ENCODE measurements around the gene MYL12A. TPM values are rescaled to one million over a fixed set of nuclear protein-coding genes. Genes with fewer than 3 reads are reported as not detected.

Gene MYL12A
- total and polyA plus RNA-seq, 2 of the 13 experiments (the other 11 are each of a cell fraction or from before 2014, with no cell fraction given), result 261 to 277 TPM

DNA sequence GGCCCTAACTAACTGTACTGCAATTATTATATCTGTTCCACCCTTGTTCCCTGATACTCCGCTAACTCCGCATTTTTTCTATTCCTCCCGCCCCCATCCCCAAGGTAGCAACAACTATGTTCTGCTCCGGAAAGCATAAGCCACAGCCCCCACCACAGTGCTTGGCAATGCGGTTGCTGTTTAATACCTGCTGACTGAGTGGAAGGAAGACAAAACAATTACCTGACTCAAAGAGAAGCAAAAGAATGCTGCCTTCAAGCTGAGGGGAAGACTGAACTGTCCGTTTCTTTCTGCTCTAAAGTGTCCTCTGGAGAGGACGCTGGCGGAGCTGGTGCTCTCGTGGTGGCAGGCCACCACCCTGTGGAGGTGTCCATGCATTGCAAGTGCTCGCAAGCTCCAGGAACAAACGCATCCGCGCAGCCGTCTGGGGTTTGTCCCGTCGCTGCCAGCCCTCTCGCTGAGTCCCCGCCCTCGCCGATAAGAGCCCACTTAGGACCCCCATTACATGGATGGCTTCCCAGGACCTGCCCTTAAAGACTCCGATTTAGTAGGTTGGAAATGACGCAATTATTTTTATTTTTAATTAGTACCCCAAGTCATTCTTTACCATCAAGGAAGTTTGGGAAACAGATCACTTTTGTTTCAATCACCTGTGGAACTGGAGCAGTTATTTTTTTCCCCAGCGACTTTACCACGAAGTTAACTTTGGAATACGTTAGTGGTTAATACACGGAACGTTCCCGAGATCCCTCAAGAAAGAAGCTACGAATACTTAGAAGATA, 1.6 kb upstream of the MYL12A start (continued):
- TF ChIP-seq, protein P1, sequence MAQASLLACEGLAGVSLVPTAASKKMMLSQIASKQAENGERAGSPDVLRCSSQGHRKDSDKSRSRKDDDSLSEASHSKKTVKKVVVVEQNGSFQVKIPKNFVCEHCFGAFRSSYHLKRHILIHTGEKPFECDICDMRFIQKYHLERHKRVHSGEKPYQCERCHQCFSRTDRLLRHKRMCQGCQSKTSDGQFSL (CRISPR knock-in tag; IDR thresholded peaks at IDR 0.05), result no peak
- TF ChIP-seq ZNF839 (CRISPR knock-in tag; IDR thresholded peaks at IDR 0.05; ENCODE audit: borderline replicate concordance) (no peak), BRD4 (CRISPR knock-in tag; IDR thresholded peaks at IDR 0.05) (no peak), ZNF761 (CRISPR knock-in tag; conservative IDR thresholded peaks at IDR 0.05) (0 out of 2 replicates have a peak, but pooled peaks have one; percentile 46), HOXA5 (CRISPR knock-in tag; IDR thresholded peaks at IDR 0.05) (no peak), FOSL2 (CRISPR knock-in tag; IDR thresholded peaks at IDR 0.05) (peak; percentile 49), NAIF1 (CRISPR knock-in tag; IDR thresholded peaks at IDR 0.05; ENCODE audit: borderline replicate concordance) (peak; percentile 74; the same call in 1 of the 2 replicates), NR1H2 (CRISPR knock-in tag; IDR thresholded peaks at IDR 0.05; ENCODE audit: borderline replicate concordance, low read depth) (no peak), CREM (IDR thresholded peaks at IDR 0.05) (no peak), CREM (CRISPR knock-in tag; IDR thresholded peaks at IDR 0.05) (no peak), ZNF652 (CRISPR knock-in tag; IDR thresholded peaks at IDR 0.05; ENCODE audit: borderline replicate concordance, low read depth) (peak; percentile 8; the same call in 1 of the 2 replicates), CAMTA2 (CRISPR knock-in tag; IDR thresholded peaks at IDR 0.05; ENCODE audit: borderline replicate concordance) (no peak), HMG20B (CRISPR knock-in tag; conservative IDR thresholded peaks at IDR 0.05) (no peak), ZNF543 (CRISPR knock-in tag; IDR thresholded peaks at IDR 0.05) (no peak), KLF15 (CRISPR knock-in tag; IDR thresholded peaks at IDR 0.05; ENCODE audit: borderline replicate concordance) (no peak), RFX3 (CRISPR knock-in tag; IDR thresholded peaks at IDR 0.05) (no peak)
- TF ChIP-seq, protein P2, sequence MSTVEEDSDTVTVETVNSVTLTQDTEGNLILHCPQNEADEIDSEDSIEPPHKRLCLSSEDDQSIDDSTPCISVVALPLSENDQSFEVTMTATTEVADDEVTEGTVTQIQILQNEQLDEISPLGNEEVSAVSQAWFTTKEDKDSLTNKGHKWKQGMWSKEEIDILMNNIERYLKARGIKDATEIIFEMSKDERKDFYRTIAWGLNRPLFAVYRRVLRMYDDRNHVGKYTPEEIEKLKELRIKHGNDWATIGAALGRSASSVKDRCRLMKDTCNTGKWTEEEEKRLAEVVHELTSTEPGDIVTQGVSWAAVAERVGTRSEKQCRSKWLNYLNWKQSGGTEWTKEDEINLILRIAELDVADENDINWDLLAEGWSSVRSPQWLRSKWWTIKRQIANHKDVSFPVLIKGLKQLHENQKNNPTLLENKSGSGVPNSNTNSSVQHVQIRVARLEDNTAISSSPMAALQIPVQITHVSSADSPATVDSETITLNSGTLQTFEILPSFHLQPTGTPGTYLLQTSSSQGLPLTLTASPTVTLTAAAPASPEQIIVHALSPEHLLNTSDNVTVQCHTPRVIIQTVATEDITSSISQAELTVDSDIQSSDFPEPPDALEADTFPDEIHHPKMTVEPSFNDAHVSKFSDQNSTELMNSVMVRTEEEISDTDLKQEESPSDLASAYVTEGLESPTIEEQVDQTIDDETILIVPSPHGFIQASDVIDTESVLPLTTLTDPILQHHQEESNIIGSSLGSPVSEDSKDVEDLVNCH (CRISPR knock-in tag; IDR thresholded peaks at IDR 0.05), result no peak
- TF ChIP-seq, protein P3, sequence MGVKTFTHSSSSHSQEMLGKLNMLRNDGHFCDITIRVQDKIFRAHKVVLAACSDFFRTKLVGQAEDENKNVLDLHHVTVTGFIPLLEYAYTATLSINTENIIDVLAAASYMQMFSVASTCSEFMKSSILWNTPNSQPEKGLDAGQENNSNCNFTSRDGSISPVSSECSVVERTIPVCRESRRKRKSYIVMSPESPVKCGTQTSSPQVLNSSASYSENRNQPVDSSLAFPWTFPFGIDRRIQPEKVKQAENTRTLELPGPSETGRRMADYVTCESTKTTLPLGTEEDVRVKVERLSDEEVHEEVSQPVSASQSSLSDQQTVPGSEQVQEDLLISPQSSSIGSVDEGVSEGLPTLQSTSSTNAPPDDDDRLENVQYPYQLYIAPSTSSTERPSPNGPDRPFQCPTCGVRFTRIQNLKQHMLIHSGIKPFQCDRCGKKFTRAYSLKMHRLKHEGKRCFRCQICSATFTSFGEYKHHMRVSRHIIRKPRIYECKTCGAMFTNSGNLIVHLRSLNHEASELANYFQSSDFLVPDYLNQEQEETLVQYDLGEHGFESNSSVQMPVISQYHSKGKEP (CRISPR knock-in tag; IDR thresholded peaks at IDR 0.05), result no peak
